Inferior parietal cortex (tissue), 1 donor: Measurements from ENCODE around the gene PARVA.
"Not testable (repeated sequence)": the region's sequence is repeated elsewhere in the genome, so short reads cannot be mapped to it uniquely, and the experiment has no call there.

Source experiments
- DNase-seq: peaks from one replicate; pipeline ENCODE4 v3.0.0-alpha.2; 2016; ENCODE audit errors: extremely low spot score

Gene PARVA, protein sequence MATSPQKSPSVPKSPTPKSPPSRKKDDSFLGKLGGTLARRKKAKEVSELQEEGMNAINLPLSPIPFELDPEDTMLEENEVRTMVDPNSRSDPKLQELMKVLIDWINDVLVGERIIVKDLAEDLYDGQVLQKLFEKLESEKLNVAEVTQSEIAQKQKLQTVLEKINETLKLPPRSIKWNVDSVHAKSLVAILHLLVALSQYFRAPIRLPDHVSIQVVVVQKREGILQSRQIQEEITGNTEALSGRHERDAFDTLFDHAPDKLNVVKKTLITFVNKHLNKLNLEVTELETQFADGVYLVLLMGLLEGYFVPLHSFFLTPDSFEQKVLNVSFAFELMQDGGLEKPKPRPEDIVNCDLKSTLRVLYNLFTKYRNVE

DNA sequence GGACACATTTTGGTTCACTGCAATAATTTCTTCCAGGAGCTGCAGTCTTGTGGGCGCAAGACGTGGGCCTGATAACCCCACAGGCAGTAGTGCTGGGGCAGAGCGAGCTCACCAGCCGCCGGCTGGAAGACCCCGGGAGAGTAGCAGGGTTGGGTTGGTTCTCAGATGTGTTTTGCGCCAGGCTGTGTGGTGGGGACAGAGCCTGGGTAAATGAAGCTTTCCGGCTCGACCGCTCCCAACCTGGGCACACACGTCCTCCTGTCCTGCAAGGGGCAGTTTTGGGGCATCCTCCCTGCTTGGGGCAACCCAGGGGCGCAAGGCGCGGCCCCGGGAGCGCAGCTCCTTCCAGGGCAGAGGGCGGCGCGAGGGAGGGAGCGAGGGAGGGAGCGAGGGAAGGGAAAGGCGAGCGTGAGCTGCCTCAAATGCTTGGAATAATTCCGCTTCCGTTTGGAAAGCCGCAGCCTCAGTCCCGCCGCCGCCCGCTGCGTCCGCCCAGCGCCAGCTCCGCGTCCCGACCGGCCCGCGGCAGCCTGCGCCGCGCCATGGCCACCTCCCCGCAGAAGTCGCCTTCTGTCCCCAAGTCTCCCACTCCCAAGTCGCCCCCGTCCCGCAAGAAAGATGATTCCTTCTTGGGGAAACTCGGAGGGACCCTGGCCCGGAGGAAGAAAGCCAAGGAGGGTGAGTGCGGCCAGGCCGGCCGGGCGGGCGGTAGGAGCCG lies at the start of gene PARVA:
PARVA (plus strand) TSS at position 466 of the 718 bp plus-strand sequence; CDS start at position 543, 77 bp downstream.
- no peak for DNase-seq

DNA sequence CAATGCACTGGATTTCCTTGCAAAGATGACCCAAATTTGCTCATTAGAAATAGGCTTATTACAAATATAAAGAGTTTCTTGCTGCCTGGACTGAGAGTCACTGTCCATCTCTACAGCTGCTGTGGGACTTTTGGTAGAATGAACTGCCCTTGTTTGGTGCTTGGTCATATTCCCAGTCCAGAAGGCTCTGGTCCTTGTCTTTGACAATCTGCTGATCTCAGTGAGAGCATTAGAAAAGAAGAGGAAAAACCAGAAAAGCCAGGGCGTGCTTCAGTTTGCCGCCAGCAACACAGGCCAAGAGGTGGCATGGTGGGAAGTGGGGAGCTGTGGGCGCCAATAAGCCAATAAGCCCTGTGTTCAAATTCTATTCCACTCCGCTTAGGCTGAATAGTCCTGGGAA lies 48.2 kb upstream of the PARVA start:
- peak; percentile 49 for DNase-seq

DNA sequence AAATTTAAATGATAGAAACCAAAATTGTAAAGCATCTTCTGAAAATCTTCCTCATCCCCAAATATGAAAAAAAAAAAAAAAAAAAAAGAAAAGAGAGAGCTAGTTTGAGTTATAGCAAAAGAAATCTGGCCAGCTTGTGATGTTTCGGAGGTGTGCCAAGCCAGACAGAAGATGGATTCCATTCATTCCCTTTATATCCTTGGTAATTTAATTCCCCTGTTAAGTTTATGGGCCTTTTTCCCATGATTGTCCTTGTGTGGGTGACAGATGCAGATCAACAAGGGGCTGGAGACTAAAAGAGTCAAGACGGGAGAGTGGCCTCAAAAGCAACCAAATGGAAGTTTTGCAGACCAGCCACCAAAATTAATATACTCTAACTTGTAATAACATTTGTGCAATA lies 47.6 kb upstream of the PARVA start:
- DNase-seq = no peak

DNA sequence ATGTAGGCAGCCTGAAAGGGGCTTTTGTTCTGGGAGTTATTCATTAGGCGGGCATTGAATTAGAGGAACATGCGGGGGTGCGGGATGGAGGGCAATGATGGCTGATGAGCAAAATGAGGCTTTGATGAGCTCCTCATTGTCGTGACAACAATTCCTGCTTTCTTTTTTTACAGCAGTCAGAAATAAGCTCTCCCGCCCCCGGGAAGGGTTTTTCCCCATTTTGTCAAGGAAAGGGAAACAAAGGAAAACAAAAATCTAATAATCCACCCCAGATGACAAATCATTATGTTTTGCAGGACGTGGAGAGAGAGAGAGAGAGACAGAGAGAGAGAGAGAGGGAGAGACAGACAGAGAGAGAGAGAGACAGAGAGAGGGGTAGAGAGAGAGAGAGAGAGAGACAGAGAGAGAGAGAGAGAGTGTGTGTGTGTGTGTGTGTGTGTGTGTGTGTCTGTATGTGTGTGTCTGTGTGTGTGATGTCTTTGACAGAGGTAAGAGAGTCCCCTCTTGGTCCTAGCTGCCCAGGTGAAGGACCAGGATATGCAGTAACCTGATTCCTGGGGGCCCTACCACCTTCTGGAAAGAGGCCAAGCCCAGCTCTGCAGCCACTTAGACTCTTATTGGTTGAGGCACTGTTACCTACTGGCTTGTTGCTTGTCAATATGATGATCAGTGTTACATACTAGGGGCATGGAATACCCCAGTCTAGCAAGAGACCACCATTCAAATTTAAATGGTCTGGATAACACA lies 46.7 kb upstream of the PARVA start:
- peak; percentile 79 for DNase-seq

DNA sequence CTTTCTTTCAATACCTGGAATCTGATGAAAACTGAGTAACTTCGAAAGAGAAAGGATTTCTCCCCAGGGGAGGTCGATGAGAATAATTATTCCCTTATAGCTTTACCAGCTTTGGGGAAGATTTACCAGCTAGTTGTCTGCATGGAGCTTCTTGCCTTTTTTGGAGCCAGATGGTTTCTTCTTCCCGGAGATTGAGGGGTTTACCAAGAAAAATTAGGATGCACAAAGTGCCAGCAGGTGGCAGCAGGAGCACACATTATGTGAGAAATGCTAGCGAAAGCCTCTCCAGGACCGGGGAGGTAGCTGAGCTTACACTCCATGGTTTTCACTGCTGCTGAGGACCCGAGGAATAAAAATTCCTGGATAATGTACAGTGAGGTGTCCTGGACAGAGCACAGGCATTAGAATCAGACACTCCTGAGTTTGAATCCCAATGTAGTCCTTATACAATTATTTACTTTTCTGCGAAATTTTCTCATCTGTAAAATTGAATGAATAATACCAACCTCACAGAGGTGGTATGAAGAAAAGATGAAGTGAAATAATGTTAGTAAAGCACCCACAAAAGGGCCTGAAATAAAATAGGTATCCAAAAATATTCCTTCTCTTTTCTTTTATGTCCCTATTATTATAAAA lies 46.0 kb upstream of the PARVA start:
- DNase-seq = peak; percentile 97

DNA sequence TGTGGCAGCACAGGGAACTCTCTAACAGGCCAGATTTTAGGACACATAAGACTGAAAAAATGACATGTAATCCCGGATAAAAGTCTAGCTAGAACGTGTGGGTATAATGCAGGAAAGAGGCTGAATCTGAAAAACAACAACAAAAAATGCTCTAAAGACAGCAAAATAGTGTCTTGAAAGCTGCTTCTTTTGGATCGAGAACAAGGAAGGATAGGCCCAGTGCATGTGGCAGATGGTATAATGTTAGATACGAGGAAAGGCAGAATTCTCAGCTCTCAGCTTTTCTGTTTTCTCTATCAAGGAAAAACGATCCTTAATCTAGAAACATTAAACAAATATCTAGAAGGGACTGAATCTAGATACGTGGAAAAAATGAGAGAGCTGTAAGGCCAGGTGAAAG lies 33.8 kb upstream of the PARVA start:
- no peak for DNase-seq

DNA sequence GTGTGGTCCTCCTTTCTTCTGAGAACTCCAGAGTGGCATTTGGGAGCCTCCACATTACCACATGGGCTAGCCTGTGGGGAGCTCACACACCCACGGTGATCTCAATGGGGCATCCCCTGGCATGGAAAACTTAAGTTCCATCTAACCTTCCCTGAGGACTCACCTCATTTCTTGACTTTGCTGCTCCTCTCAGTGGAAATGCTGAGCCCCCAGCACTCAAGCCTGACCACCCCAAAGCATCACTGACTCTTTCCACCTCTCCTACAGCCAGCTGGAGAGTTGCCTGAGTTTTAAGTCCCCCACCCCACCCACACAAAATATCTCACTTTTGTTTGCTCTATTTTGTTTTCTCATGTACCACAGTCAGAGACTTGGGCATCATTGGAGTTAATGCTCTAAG lies 23.8 kb upstream of the PARVA start:
- no peak for DNase-seq

DNA sequence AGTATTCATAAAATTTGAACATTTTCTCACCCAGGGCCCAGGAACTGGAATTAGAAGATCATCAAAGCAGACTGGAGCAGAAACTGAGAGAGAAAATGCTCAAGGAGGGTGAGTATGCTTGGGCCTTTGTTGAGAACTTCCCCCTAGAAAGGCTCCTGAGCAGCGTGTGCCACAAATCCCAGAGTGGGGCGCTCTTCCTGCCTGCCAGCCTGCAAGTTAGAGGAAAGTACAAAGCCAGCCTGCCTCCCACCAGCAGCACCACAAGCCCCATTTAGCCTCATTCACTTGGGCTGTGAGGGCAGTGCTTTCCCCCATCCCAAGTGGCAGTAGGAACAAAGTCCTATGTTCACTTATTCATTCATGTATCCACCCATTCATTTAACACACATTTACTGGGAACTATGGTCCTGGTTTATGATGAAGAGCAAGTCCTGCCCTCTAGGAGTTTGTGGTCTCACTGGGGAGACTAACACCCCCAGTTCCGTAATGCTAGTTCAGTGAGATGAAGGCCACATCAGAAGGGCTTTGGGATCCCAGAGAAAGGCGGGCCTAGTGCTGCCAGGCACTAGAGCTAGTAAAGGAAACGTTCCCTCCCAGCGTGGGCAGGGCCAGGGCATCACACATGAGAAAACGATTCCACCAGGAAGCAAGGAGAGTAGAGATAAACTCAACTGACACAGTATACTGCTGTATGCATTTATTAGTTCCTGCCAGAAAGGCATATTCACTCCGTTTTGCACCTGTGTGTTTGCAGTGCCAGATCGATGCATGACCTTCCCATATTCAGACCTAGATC lies 22.4 kb upstream of the PARVA start:
- DNase-seq = no peak

DNA sequence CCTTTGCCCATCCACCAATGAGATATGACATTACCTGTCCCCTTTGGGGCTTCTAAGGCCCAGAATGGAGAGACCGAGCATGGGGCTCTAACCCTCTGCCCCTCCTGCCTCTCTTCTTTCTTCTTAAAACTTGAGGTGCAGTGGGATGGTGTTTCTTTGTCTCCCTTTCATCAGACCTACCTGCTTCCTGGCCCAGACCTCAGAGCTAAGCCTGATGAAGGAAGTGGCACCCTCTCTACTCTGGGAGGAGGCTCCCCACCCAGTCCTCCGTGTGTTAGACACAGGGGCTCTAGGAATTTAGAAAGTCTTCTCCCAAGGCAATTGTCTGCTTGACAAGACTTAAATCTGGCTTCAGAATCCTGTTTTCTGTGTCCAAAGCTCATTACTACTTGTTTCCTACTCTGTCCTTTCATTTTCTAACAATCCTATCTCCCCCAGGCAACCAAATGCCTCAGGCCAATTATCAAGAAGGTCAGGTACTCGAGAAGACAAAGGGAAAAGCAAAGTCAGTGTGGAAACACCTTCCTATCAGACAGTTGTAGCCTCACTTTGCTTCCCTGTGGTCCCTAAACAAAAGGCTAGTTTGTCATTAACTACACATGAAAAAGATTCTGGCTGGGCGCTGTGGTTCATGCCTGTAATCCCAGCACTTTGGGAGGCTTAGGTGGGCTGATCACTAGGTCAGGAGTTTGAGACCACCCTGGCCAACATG lies 20.3 kb upstream of the PARVA start:
- no peak for DNase-seq

DNA sequence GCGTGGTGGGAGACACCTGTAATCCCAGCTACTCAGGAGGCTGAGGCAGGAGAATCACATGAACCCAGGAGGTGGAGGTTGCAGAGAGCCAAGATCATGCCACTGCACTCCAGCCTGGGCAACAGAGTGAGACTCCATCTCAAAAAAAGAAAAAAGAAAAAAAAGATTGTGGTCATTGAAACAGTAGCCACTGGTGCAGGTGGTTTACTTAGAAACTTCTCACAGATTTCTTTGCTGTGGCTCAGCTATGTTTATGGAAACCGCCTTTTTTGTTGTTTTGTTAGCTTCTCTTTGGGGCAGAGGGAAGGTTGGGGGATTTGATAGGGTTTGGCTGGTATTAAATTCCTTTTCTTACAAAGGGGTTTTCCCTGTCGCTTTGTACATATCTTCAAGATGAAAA lies 19.7 kb upstream of the PARVA start:
- not testable (repeated sequence) for DNase-seq

DNA sequence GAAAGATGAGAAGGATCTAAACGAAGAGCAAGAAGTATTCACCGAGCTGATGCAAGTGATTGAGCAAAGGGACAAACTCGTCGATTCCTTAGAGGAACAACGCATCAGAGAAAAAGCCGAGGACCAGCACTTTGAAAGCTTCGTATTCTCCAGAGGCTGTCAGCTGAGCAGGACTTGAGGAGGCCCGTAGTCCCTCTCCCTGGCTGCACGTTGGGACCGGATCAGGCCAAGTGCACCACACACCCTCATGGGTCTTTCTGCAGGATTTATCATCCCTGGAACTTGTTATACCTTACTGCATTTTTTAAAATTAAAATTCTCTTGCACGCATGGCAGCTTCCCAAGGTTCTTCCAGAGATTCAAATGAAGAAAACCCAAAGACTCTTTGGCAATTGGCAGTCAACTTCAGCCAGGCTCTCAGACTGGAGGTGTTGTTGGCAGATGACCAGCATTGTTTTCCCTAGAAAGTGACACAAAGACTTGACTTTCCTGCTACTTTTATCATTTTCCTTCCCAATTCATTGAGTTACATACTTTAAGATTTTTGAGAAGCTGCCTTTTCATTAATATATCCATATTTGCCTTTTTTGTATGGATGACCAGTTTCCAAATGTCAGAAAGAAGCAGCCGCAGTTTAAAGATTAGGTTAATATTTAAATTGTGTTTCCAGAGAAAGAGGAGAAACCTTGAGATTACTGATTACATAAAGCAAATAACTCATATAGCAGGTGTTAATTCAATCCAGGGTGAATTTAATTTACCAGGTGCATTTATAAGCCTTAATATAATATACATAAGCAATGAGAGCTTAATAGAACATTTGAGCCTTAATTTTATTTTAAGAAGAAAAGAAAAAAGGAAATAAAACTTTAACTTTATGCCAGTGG lies 18.8 kb upstream of the PARVA start:
- DNase-seq = no peak

DNA sequence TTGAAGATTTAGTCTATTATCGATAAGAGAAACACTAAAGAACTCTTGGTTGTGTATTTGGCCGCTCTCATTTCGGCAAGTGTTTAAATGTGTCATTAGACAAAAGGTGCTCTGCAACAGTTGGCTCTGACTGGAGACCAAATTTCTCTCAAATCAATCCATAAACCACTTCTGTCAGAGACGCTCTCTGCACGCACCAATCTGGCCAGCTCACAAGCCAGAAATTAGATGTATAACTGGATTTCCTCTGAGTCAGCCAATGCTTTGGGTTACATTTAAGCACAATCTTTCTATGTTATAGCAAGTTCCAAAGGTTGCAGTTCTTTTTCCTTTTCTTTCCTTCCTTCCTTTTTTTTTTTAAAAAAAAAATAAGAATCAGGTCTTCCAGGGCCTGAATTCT lies 17.6 kb upstream of the PARVA start:
- no peak for DNase-seq

DNA sequence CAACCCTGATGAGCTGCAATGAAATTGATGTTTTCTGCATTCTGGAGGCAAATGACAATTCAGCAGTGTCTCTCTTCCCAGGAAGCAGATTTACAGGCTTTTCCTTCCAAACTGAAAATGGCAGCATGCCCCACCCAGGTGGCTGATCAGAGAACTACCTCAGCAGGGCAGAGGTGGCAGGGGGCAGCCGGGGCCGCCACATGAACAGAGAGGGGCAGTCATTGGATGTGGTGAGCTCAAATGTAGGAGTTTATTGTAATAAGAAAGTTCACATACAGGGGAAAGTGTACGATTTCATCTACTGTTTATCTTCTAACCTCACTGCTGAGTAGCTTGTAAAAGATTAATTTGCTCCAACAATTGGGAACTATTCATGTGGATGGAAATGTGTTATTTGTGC lies 15.7 kb upstream of the PARVA start:
- no peak for DNase-seq

DNA sequence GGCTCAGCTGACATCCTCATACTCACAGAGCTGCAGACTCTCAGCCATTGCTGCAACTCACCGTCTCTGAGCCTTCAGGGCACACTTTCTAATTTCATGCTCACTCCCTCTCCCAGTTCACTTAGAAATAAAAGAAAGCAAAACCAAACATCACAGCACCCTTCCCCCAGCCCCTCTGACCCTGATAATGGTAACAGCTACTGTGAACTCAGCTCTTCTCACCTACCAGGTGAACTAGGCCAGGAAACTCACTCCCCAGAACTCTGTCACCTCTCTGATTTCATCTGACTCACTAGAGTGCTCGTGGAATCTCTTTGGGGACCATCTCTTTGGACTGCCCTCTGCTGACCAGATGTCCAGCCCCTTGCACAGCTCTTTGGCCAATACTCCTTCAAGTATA lies 14.5 kb upstream of the PARVA start:
- no peak for DNase-seq

DNA sequence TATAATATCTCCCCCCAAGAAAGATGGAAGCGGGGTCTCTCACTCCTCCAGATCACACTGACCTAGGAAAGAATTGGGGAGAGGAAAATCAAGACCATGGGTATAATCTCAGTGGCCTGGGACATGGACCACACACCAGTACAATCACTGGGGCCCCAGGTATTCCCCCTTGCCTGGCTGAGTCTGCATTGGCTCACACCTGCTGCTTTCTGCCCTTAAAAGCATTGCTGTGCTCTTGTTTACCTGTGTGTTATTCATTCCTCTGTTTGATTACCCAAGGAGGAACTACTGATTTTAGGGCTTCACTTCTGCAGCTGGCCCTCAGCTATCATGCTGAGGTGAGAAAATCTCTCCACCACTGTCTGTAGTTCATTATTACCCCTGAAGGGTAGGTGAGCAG lies 14.0 kb upstream of the PARVA start:
- no peak for DNase-seq

DNA sequence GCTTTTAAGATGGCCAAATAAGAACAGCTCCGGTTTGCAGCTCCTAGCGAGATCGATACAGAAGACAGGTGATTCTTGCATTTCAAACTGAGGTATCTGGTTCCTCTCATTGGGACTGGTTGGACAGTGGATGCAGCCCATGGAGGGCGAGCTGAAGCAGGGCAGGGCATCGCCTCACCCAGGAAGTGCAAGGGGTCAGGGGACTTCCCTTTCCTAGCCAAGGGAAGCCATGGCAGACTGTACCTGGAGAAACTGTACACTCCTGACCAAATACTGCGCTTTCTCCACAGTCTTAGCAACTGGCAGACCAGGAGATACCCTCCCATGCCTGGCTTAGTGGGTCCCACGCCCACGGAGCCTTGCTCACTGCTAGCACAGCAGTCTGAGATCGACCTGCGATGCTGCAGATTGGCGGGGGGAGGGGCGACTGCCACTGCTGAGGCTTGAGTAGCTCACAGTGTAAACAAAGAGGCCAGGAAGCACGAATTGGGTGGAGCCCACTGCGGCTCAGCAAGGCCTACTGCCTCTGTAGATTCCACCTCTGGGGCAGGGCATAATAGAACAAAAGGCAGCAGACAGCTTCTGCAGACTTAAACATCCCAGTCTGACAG lies 11.3 kb upstream of the PARVA start:
- not testable (repeated sequence) for DNase-seq

DNA sequence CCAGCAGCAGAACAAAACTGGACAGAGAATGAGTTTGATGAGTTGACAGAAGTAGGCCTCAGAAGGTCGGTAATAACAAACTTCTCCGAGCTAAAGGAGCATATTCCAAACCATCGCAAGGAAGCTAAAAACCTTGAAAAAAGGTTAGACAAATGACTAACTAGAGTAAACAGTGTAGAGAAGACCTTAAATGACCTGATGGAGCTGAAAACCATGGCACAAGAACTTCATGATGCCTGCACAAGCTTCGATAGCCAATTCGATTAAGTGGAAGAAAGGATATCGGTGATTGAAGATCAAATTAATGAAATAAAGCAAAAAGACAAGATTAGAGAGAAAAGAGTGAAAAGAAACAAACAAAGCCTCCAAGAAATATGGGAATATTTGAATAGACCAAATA lies 10.3 kb upstream of the PARVA start:
- not testable (repeated sequence) for DNase-seq

DNA sequence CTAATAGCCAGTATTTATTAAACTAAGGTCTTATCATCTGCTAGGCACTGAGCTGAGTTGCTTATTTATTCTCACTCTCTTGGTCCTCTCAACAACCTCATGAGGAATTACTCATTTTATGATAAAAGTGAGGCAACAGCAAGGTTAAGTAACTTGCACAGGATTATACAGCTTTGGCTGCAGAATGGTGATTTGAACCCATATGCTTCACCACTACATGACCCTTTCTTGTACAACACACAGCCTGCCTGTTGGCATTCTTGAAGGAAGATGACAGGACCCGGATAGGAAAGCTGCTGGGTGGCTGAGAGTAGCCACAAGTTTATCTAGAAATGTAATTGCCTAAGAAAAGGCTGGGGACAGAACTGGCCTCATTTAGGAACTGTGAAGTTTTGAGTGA lies 5.3 kb upstream of the PARVA start:
- DNase-seq = no peak

DNA sequence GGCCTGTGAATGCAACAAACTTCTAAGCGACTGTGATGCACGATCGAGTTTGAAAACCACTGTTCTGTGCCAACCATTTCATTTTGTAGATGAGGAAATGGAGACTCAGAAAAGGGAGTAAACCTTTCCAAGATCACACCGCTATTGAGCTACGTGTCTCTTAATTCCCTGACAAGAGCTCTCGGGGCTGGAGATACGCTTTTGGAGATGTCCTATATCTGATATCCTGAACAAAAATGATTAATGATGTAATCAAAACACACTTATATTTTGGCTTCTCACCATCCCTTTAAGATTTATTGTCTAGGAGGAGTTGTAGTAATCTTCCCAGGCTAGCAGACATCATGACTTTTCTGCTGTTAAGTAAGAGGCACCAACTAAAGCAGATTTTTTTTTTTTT lies 1.7 kb upstream of the PARVA start:
- no peak for DNase-seq
